Panc1 (cell line): ENCODE data around the gene ADGB. TPM values are rescaled to one million over a fixed set of nuclear protein-coding genes. Genes with fewer than 3 reads are reported as not detected.

Experiments
- ATAC-seq: fragments of 200-7000 bp; cut with Tn5 transposase; 2 replicates; pipeline ENCODE4 v1.9.1; 2020; ENCODE audit warnings: mild to moderate bottlenecking, moderate library complexity
- Bru-seq: library from RNA; stranded (reverse); fragments of 400-500 nt; gene quantifications from one replicate; lab custom pipeline; 2021; lab: Mats Ljungman, UMichigan
- BruChase-seq, 2 experiments: library from RNA; stranded (reverse); fragments of 400-500 nt; gene quantifications; one replicate each; lab custom pipeline; 2021; lab: Mats Ljungman, UMichigan
- BruUV-seq: library from RNA; stranded (reverse); fragments of 400-500 nt; replicated peaks from 2 replicates; lab custom pipeline; 2021; lab: Mats Ljungman, UMichigan
- CTCF ChIA-PET: fragments of 300-600 bp; sonication (Branson Sonifier 250); formaldehyde crosslinking; loops from one replicate; lab custom pipeline; 2022; ENCODE audit warnings: antibody characterized with exemption; lab: Charles Lee
- POLR2A ChIA-PET: fragments of 300-600 bp; sonication (Branson Sonifier 250); formaldehyde crosslinking; loops from one replicate; lab custom pipeline; 2022; ENCODE audit warnings: antibody characterized with exemption; lab: Charles Lee
- DNase-seq: peaks from one replicate; pipeline ENCODE4 v3.0.0-alpha.2; 2010; ENCODE audit warnings: low read depth, low spot score
- H3K27ac ChIP-seq: 2 replicates; pipeline ENCODE4 v1.5.1; 2011; ENCODE audit warnings: mild to moderate bottlenecking, low read length, inconsistent platforms
- H3K27me3 ChIP-seq: fragments of 200-500 bp; sonication (Bioruptor generic); 2 replicates; pipeline ENCODE4 v1.6.0; 2014; ENCODE audit warnings: low read length, inconsistent platforms; ENCODE audit not compliant: control insufficient read depth, insufficient read depth
- H3K36me3 ChIP-seq: fragments of 200-500 bp; sonication (Bioruptor generic); 2 replicates; pipeline ENCODE4 v1.5.1; 2014; ENCODE audit warnings: inconsistent platforms, mild to moderate bottlenecking, low read length, moderate library complexity; ENCODE audit not compliant: control insufficient read depth, insufficient read depth
- H3K4me1 ChIP-seq: 2 replicates; pipeline ENCODE4 v1.5.1; 2011; ENCODE audit warnings: inconsistent platforms, mild to moderate bottlenecking, low read length, moderate library complexity; ENCODE audit not compliant: control insufficient read depth, insufficient read depth
- H3K4me3 ChIP-seq, 2 experiments: 2 replicates each; pipeline ENCODE4 v1.5.1; 2011 to 2012; ENCODE audit warnings: low read depth in 2 of 2, low read length in 2 of 2, mild to moderate bottlenecking in 2 of 2, inconsistent platforms in 1 of 2, moderate library complexity in 1 of 2
- H3K9me3 ChIP-seq: fragments of 200-500 bp; sonication (Bioruptor generic); 2 replicates; pipeline ENCODE4 v1.5.1; 2014; ENCODE audit warnings: low read depth, mild to moderate bottlenecking, inconsistent platforms, low read length, moderate library complexity; ENCODE audit not compliant: control insufficient read depth, insufficient read depth
- CTCF ChIP-seq: fragments of 450-650 bp; IDR thresholded peaks from 2 replicates; pipeline ENCODE4 v1.5.1; 2017; ENCODE audit warnings: mild to moderate bottlenecking
- POLR2AphosphoS5 ChIP-seq: IDR thresholded peaks from 2 replicates; pipeline ENCODE4 v1.6.1; 2012; ENCODE audit warnings: mild to moderate bottlenecking, low read depth, low read length, moderate library complexity
- REST ChIP-seq, 2 experiments: IDR thresholded peaks; 2 replicates each; pipeline ENCODE4 v1.6.1; 2011 to 2012; ENCODE audit warnings: low read depth in 2 of 2, control low read depth in 1 of 2, low read length in 1 of 2, mild to moderate bottlenecking in 1 of 2, moderate library complexity in 1 of 2; ENCODE audit not compliant: insufficient read depth in 1 of 2
- SIN3A ChIP-seq: IDR thresholded peaks from 2 replicates; pipeline ENCODE4 v1.6.1; 2012; ENCODE audit warnings: low read depth, mild to moderate bottlenecking, low read length, moderate library complexity, borderline replicate concordance; ENCODE audit not compliant: insufficient read depth
- TCF7L2 ChIP-seq: IDR thresholded peaks from 2 replicates; pipeline ENCODE4 v1.6.1; 2011; ENCODE audit warnings: mild to moderate bottlenecking, low read depth, low read length, inconsistent platforms
- in situ Hi-C: cut with HindIII; loops from 2 replicates; pipeline ENCODE4 v1.10.0; 2016; ENCODE audit warnings: low sequenced_read_pairs, low pct_unique_long_range_greater_than_20kb
- intact Hi-C: fragments of 100-400 bp; cut with micrococcal nuclease; formaldehyde crosslinking; loops from one replicate; pipeline ENCODE4 v1.10.0; 2022; ENCODE audit not compliant: unreplicated experiment
- long read RNA-seq: library from polyadenylated mRNA; unstranded; transcript quantifications from one replicate; pipeline ENCODE4 v2.0.0, GENCODE V29; 2021; ENCODE audit not compliant: unreplicated experiment
- polyA plus RNA-seq: library from polyadenylated mRNA; unstranded; fragments of >200 nt; gene quantifications from one replicate; pipeline ENCODE4 v1.2.1, GENCODE V29; 2012; ENCODE audit warnings: missing spikeins; ENCODE audit not compliant: insufficient read length
- total RNA-seq: library from RNA; stranded (reverse); gene quantifications from one replicate; pipeline ENCODE4 v1.2.1, GENCODE V29; 2021; ENCODE audit not compliant: unreplicated experiment

The ADGB gene
- total RNA-seq (not detected), Bru-seq, nascent RNA (percentile 3 among the genes with signal in this experiment), BruChase-seq, experiment 1, labeled RNA remaining after a 2-hour chase (percentile 4 among the genes with signal in this experiment), BruChase-seq, experiment 2, labeled RNA remaining after a 6-hour chase (percentile 3 among the genes with signal in this experiment)
- not detected for polyA plus RNA-seq
- long read RNA-seq = 0 reads

- intact Hi-C loops = no loop called here
- H3K36me3 ChIP-seq = no peaks in the 10 kb centered on the region
- BruUV-seq = no TSS peak
- ChIA-PET CTCF (no interaction called here), POLR2A (no interaction called here)
- no peak within 1 kb of the TSS for H3K27ac ChIP-seq
- peak within 1 kb of the TSS; percentile 49 to 70 for H3K4me3 ChIP-seq
- TF ChIP-seq CTCF (no peak), REST (IDR thresholded peaks at IDR 0.05; ENCODE audit: insufficient read depth in 1 of 2, low read depth in 2 of 2, low read length in 1 of 2) (no peak), SIN3A (0 out of 2 replicates have a peak, but pooled peaks have one; percentile 51)
- H3K9me3 ChIP-seq = no peaks in the 10 kb centered on the region
- in situ Hi-C loops = no loop called here
- DNase-seq (no peak), ATAC-seq (peak; percentile 97)
- no peaks in the 10 kb centered on the region for H3K4me1 ChIP-seq
- 0 out of 2 replicates have a peak, but pooled peaks cover 2% of the 10 kb centered on the region for H3K27me3 ChIP-seq
These were observed at the start of gene ADGB for GRCh38 chr6:146598772-146599405. TSS of gene ADGB (plus strand) at chr6:146598972. CDS start at chr6:146599041, 69 bp downstream.

- in situ Hi-C loops (no loop called here), intact Hi-C loops (no loop called here)
- TF ChIP-seq TCF7L2 = no peak
- TF ChIP-seq POLR2AphosphoS5 = no peak
- TF ChIP-seq CTCF = no peak
- TF ChIP-seq SIN3A = no peak
- no peak for TF ChIP-seq REST (IDR thresholded peaks at IDR 0.05; ENCODE audit: insufficient read depth in 1 of 2, low read depth in 2 of 2, low read length in 1 of 2)
- DNase-seq (no peak), ATAC-seq (no peak)
- Histone ChIP-seq H3K36me3 (peaks cover 16% of the 10 kb centered on the region), H3K4me3 (no peak overlapping the region), H3K9me3 (no peaks in the 10 kb centered on the region), H3K27me3 (no peaks in the 10 kb centered on the region), H3K27ac (no peak overlapping the region), H3K4me1 (peaks cover 5% of the 10 kb centered on the region)
- POLR2A ChIA-PET = no interaction called here
- CTCF ChIA-PET = no interaction called here
- no TSS peak for BruUV-seq
These were observed 47.9 kb upstream of the ADGB start for GRCh38 chr6:146550911-146551310.
